Nephron (organoid): ENCODE measurements around the gene TUT4.

Experiments
- H3K27ac Mint-ChIP-seq, 3 experiments: 2 replicates each; pipeline ENCODE4 v1.8.0; 2020; ENCODE audit warnings: mixed read lengths in 3 of 3, mild to moderate bottlenecking in 2 of 3, moderate library complexity in 1 of 3
- H3K27me3 Mint-ChIP-seq: 2 replicates; pipeline ENCODE4 v1.8.0; 2021; ENCODE audit warnings: low read depth, mild to moderate bottlenecking, moderate library complexity, mixed read lengths
- H3K36me3 Mint-ChIP-seq: 2 replicates; pipeline ENCODE4 v1.8.0; 2020; ENCODE audit warnings: low read depth, mixed read lengths
- H3K4me1 Mint-ChIP-seq: 2 replicates; pipeline ENCODE4 v1.8.0; 2020; ENCODE audit warnings: mixed read lengths
- H3K4me3 Mint-ChIP-seq, 3 experiments: 2 replicates each; pipeline ENCODE4 v1.8.0; 2020; ENCODE audit warnings: mild to moderate bottlenecking in 3 of 3, mixed read lengths in 3 of 3, moderate library complexity in 2 of 3
- H3K9me3 Mint-ChIP-seq: 2 replicates; pipeline ENCODE4 v1.8.0; 2020; ENCODE audit warnings: mixed read lengths
- CTCF ChIP-seq, 3 experiments: fragments of 200-600 bp; sonication (generic); IDR thresholded peaks; one replicate each; pipeline ENCODE4 v1.5.0; 2021; ENCODE audit warnings: antibody characterized with exemption in 3 of 3; ENCODE audit not compliant: unreplicated experiment in 3 of 3

Gene TUT4

GRCh38 chr1:52502789-52503188 lies 50.1 kb downstream of the TUT4 start:
- TF ChIP-seq CTCF (IDR thresholded peaks at IDR 0.05; ENCODE audit: unreplicated experiment in 3 of 3), result no peak

GRCh38 chr1:52487632-52488031 lies 65.3 kb downstream of the TUT4 start:
- Mint-ChIP-seq H3K36me3 (peaks cover 47% of the 10 kb centered on the region), H3K4me3 (no peak overlapping the region), H3K27me3 (no peaks in the 10 kb centered on the region), H3K27ac (no peak overlapping the region), H3K4me1 (no peaks in the 10 kb centered on the region), H3K9me3 (no peaks in the 10 kb centered on the region)
- TF ChIP-seq CTCF (IDR thresholded peaks at IDR 0.05; ENCODE audit: unreplicated experiment in 3 of 3), result no peak

More at GRCh38 chr1:52502789-52503188, 50.1 kb downstream of the TUT4 start:
- H3K4me3 Mint-ChIP-seq, result no peak overlapping the region
- H3K4me1 Mint-ChIP-seq, result no peaks in the 10 kb centered on the region
- H3K9me3 Mint-ChIP-seq, result no peaks in the 10 kb centered on the region
- H3K27me3 Mint-ChIP-seq, result no peaks in the 10 kb centered on the region
- H3K36me3 Mint-ChIP-seq, result peaks cover 69% of the 10 kb centered on the region
- H3K27ac Mint-ChIP-seq, result no peak overlapping the region

- Mint-ChIP-seq H3K27me3 (no peaks in the 10 kb centered on the region), H3K9me3 (no peaks in the 10 kb centered on the region), H3K27ac (no peak overlapping the region), H3K4me3 (no peak overlapping the region), H3K4me1 (no peaks in the 10 kb centered on the region), H3K36me3 (peaks cover 20% of the 10 kb centered on the region)
- no peak for TF ChIP-seq CTCF (IDR thresholded peaks at IDR 0.05; ENCODE audit: unreplicated experiment in 3 of 3)
These were observed 70.4 kb downstream of the TUT4 start for GRCh38 chr1:52482326-52483004.

- H3K9me3 Mint-ChIP-seq, result no peaks in the 10 kb centered on the region
- H3K36me3 Mint-ChIP-seq, result peaks cover 27% of the 10 kb centered on the region
- H3K4me1 Mint-ChIP-seq, result no peaks in the 10 kb centered on the region
- no peak for TF ChIP-seq CTCF (IDR thresholded peaks at IDR 0.05; ENCODE audit: unreplicated experiment in 3 of 3)
- no peak overlapping the region for H3K4me3 Mint-ChIP-seq
- no peak overlapping the region for H3K27ac Mint-ChIP-seq
- H3K27me3 Mint-ChIP-seq, result no peaks in the 10 kb centered on the region
These were observed 73.8 kb downstream of the TUT4 start for GRCh38 chr1:52479076-52479475.

- TF ChIP-seq CTCF (IDR thresholded peaks at IDR 0.05; ENCODE audit: unreplicated experiment in 3 of 3), result no peak
- no peaks in the 10 kb centered on the region for H3K4me1 Mint-ChIP-seq
These were observed 75.0 kb downstream of the TUT4 start for GRCh38 chr1:52477876-52478275.

GRCh38 chr1:52476943-52477342 lies 75.9 kb downstream of the TUT4 start:
- Mint-ChIP-seq H3K4me3 (no peak overlapping the region), H3K9me3 (no peaks in the 10 kb centered on the region), H3K27me3 (no peaks in the 10 kb centered on the region), H3K36me3 (peaks cover 30% of the 10 kb centered on the region), H3K27ac (no peak overlapping the region), H3K4me1 (no peaks in the 10 kb centered on the region)
- no peak for TF ChIP-seq CTCF (IDR thresholded peaks at IDR 0.05; ENCODE audit: unreplicated experiment in 3 of 3)

More at GRCh38 chr1:52477876-52478275, 75.0 kb downstream of the TUT4 start:
- no peak overlapping the region for H3K4me3 Mint-ChIP-seq
- H3K27ac Mint-ChIP-seq, result no peak overlapping the region
- H3K9me3 Mint-ChIP-seq, result no peaks in the 10 kb centered on the region
- H3K36me3 Mint-ChIP-seq, result peaks cover 34% of the 10 kb centered on the region
- H3K27me3 Mint-ChIP-seq, result no peaks in the 10 kb centered on the region
